Neural cell (in vitro differentiated cells): ENCODE data around the gene DCBLD1. TPM values are rescaled to one million over a fixed set of nuclear protein-coding genes. Genes with fewer than 3 reads are reported as not detected.

Experiments used
- H2AFZ ChIP-seq: fragments of 200-600, 300-800 bp; sonication (generic), shearing (Covaris generic); 2 replicates; pipeline ENCODE4 v1.6.0; 2014; ENCODE audit warnings: low read depth, mild to moderate bottlenecking, antibody characterized with exemption, low read length, moderate library complexity
- H3F3A ChIP-seq: fragments of 200-600 bp; shearing (Covaris generic); 2 replicates; pipeline ENCODE4 v1.6.1; 2016; ENCODE audit warnings: mild to moderate bottlenecking, moderate library complexity, mixed read lengths, antibody characterized with exemption, low read length; ENCODE audit not compliant: insufficient read depth, poor library complexity, severe bottlenecking
- H3K27ac ChIP-seq: fragments of 200-600, 300-800 bp; sonication (generic), shearing (Covaris generic); 2 replicates; pipeline ENCODE4 v1.5.1; 2014; ENCODE audit warnings: mild to moderate bottlenecking, low read length, moderate library complexity
- H3K27me3 ChIP-seq: fragments of 300-800, 200-600 bp; sonication (generic), shearing (Covaris generic); 2 replicates; pipeline ENCODE4 v1.6.0; 2014; ENCODE audit warnings: mild to moderate bottlenecking, low read depth, low read length, moderate library complexity; ENCODE audit not compliant: insufficient read depth
- H3K36me3 ChIP-seq: fragments of 300-800, 200-600 bp; sonication (generic), shearing (Covaris generic); 2 replicates; pipeline ENCODE4 v1.5.1; 2014; ENCODE audit warnings: mild to moderate bottlenecking, antibody characterized with exemption, low read length, moderate library complexity; ENCODE audit not compliant: insufficient read depth
- H3K4me2 ChIP-seq: fragments of 300-800, 200-600 bp; sonication (generic), shearing (Covaris generic); 2 replicates; pipeline ENCODE4 v1.6.0; 2014; ENCODE audit warnings: mild to moderate bottlenecking, low read length
- H3K4me3 ChIP-seq: fragments of 300-800, 200-600 bp; sonication (generic), shearing (Covaris generic); 2 replicates; pipeline ENCODE4 v1.5.1; 2014; ENCODE audit warnings: mild to moderate bottlenecking, low read length, moderate library complexity
- H3K79me2 ChIP-seq: fragments of 200-600 bp; shearing (Covaris generic); replicated peaks from 2 replicates; pipeline ENCODE4 v1.6.0; 2014; ENCODE audit warnings: mild to moderate bottlenecking, low read length, moderate library complexity; ENCODE audit not compliant: insufficient read depth
- H3K9ac ChIP-seq: fragments of 300-800, 200-600 bp; sonication (generic), shearing (Covaris generic); 2 replicates; pipeline ENCODE4 v1.6.1; 2016; ENCODE audit warnings: mild to moderate bottlenecking, low read length, mixed read lengths
- H3K9me2 ChIP-seq: fragments of 200-600 bp; shearing (Covaris generic); 2 replicates; pipeline ENCODE4 v1.6.1; 2016; ENCODE audit warnings: mild to moderate bottlenecking, low read length, mixed read lengths; ENCODE audit not compliant: insufficient read depth
- H3K9me3 ChIP-seq: fragments of 200-600, 300-800 bp; sonication (generic), shearing (Covaris generic); 2 replicates; pipeline ENCODE4 v1.6.1; 2016; ENCODE audit warnings: mild to moderate bottlenecking, mixed run types, low read length, moderate library complexity, mixed read lengths
- H4K20me1 ChIP-seq: fragments of 200-600 bp; shearing (Covaris generic); 2 replicates; pipeline ENCODE4 v1.6.1; 2016; ENCODE audit warnings: mild to moderate bottlenecking, mixed run types; ENCODE audit not compliant: insufficient read depth
- CTCF ChIP-seq: fragments of 450-650 bp; IDR thresholded peaks from 2 replicates; pipeline ENCODE4 v1.5.1; 2014; ENCODE audit warnings: antibody characterized with exemption, mild to moderate bottlenecking, moderate library complexity; ENCODE audit not compliant: poor library complexity, severe bottlenecking
- EP300 ChIP-seq: fragments of 450-650 bp; conservative IDR thresholded peaks from 2 replicates; pipeline ENCODE4 v1.6.1; 2014; ENCODE audit warnings: antibody characterized with exemption, mild to moderate bottlenecking, moderate library complexity; ENCODE audit not compliant: poor library complexity, severe bottlenecking
- EZH2 ChIP-seq: fragments of 200-600, 300-800 bp; shearing (Covaris generic), sonication (generic); IDR thresholded peaks from 2 replicates; pipeline ENCODE4 v1.6.1; 2014; ENCODE audit warnings: antibody characterized with exemption, low read length, borderline replicate concordance, mild to moderate bottlenecking; ENCODE audit not compliant: insufficient read depth, poor library complexity, severe bottlenecking
- MXI1 ChIP-seq: fragments of 450-650 bp; conservative IDR thresholded peaks from 2 replicates; pipeline ENCODE4 v1.6.1; 2014; ENCODE audit warnings: antibody characterized with exemption, mild to moderate bottlenecking; ENCODE audit not compliant: poor library complexity, severe bottlenecking
- POLR2AphosphoS5 ChIP-seq: IDR thresholded peaks from 2 replicates; pipeline ENCODE4 v1.6.1; 2012
- RAD21 ChIP-seq: fragments of 450-650 bp; conservative IDR thresholded peaks from 2 replicates; pipeline ENCODE4 v1.6.1; 2014; ENCODE audit warnings: antibody characterized with exemption, mild to moderate bottlenecking, moderate library complexity
- SMC3 ChIP-seq: fragments of 450-650 bp; conservative IDR thresholded peaks from 2 replicates; pipeline ENCODE4 v1.6.1; 2014; ENCODE audit warnings: antibody characterized with exemption, mild to moderate bottlenecking, moderate library complexity; ENCODE audit not compliant: poor library complexity
- TAF1 ChIP-seq: IDR thresholded peaks from 2 replicates; pipeline ENCODE4 v1.6.1; 2012; ENCODE audit warnings: low read depth
- polyA plus RNA-seq: library from polyadenylated mRNA; depleted of rRNA; stranded (reverse); fragments of >200 nt; gene quantifications from 2 replicates; pipeline ENCODE4 v1.2.3, GENCODE V29; 2014
- TF ChIP-seq, protein P1 (sequence below): IDR thresholded peaks from 2 replicates; pipeline ENCODE4 v1.6.1; 2012; ENCODE audit warnings: borderline replicate concordance

DCBLD1 gene
- polyA plus RNA-seq, 1 donor from 2014 or later = 11.4 TPM

- Histone ChIP-seq H3K27me3 (no peaks in the 10 kb centered on the region), H3K79me2 (no peaks in the 10 kb centered on the region), H3K4me2 (no peak overlapping the region), H3K9ac (no peak overlapping the region), H3K9me2 (no peaks in the 10 kb centered on the region), H3K4me3 (no peak overlapping the region), H2AFZ (no peak overlapping the region), H3K27ac (no peak overlapping the region), H4K20me1 (no peaks in the 10 kb centered on the region), H3F3A (no peaks in the 10 kb centered on the region), H3K9me3 (no peaks in the 10 kb centered on the region), H3K36me3 (no peaks in the 10 kb centered on the region)
- TF ChIP-seq, protein P1, sequence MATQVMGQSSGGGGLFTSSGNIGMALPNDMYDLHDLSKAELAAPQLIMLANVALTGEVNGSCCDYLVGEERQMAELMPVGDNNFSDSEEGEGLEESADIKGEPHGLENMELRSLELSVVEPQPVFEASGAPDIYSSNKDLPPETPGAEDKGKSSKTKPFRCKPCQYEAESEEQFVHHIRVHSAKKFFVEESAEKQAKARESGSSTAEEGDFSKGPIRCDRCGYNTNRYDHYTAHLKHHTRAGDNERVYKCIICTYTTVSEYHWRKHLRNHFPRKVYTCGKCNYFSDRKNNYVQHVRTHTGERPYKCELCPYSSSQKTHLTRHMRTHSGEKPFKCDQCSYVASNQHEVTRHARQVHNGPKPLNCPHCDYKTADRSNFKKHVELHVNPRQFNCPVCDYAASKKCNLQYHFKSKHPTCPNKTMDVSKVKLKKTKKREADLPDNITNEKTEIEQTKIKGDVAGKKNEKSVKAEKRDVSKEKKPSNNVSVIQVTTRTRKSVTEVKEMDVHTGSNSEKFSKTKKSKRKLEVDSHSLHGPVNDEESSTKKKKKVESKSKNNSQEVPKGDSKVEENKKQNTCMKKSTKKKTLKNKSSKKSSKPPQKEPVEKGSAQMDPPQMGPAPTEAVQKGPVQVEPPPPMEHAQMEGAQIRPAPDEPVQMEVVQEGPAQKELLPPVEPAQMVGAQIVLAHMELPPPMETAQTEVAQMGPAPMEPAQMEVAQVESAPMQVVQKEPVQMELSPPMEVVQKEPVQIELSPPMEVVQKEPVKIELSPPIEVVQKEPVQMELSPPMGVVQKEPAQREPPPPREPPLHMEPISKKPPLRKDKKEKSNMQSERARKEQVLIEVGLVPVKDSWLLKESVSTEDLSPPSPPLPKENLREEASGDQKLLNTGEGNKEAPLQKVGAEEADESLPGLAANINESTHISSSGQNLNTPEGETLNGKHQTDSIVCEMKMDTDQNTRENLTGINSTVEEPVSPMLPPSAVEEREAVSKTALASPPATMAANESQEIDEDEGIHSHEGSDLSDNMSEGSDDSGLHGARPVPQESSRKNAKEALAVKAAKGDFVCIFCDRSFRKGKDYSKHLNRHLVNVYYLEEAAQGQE = no peak
- TF ChIP-seq RAD21 (no peak), POLR2AphosphoS5 (no peak), TAF1 (no peak), EP300 (no peak), CTCF (no peak), SMC3 (no peak), MXI1 (no peak), EZH2 (no peak)
Measured at GRCh38 chr6:117495869-117496268, 13.4 kb downstream of the DCBLD1 start.

DNA sequence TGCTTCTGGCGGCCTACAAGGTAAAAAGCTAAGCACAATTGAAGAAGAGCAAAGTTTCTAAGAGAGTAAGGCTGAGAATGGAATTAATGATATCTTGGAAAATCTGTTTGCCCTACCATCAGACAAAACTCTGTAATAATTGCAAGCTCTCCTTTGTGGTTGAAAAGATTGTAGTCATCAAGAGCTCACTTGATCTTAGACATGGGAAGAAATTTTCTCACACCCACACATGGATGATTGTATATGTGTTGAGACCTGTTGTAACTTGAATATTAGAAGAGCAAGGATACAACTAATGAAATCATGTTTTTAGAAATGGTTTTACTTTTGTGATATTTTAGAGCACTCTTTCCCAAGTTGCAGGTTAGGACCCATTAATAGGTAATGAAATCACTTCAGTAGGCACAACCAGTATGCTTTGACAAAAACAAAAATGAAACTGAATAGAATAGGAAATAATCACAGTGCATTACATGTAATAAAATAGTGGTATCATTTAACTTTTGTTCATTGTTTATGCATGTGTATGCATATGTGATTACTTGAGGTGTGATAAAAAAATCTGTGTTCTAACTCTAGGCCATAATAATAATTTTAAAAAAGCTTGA is 14.0 kb downstream of the DCBLD1 start:
- H2AFZ ChIP-seq = no peak overlapping the region
- no peak overlapping the region for H3K4me2 ChIP-seq
- H3K27ac ChIP-seq = no peak overlapping the region
- no peaks in the 10 kb centered on the region for H3K9me2 ChIP-seq
- TF ChIP-seq EZH2 (no peak), POLR2AphosphoS5 (no peak), EP300 (no peak), SMC3 (no peak), MXI1 (no peak), CTCF (no peak), TAF1 (no peak), RAD21 (no peak)
- TF ChIP-seq, protein P1 = no peak
- no peak overlapping the region for H3K4me3 ChIP-seq
- H3K36me3 ChIP-seq = no peaks in the 10 kb centered on the region
- H4K20me1 ChIP-seq = no peaks in the 10 kb centered on the region
- H3F3A ChIP-seq = no peaks in the 10 kb centered on the region
- H3K9me3 ChIP-seq = no peaks in the 10 kb centered on the region
- H3K79me2 ChIP-seq = no peaks in the 10 kb centered on the region
- no peak overlapping the region for H3K9ac ChIP-seq
- no peaks in the 10 kb centered on the region for H3K27me3 ChIP-seq
